ENCODE results near the gene IFNA16. TPM values are rescaled to one million over a fixed set of nuclear protein-coding genes. Genes with fewer than 3 reads are reported as not detected.

IFNA16 gene
- not detected in 2 replicates for total RNA-seq

DNA sequence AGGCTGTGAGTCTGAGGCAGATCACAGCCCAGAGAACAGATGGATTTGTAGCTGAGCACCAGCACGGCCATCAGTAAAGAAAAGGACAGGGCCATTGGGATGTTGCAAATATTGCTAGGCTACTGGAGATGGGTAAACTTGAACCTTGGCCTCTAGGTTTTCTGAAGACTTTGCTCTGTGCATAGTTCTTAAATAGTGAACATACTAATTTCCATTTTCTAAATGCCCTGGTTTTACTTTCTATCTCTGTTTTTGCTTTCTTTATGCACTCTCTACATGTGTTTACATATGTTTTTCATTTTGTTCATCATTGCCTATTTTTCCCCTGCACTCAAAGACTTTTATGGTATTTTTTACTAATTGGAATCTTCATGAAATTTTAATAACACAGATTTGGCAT, at the start of gene IFNA16:
TSS of gene IFNA16 (minus strand) at position 101 of the 400 bp plus-strand sequence. CDS start at position 95, 6 bp downstream.

GRCh38 chr9:21239911-21240310, 22.8 kb upstream of the IFNA16 start, which contains the start of gene IFNA14:
Gene IFNA14 (minus strand): TSS chr9:21240005. CDS start chr9:21239935, 70 bp downstream.

GRCh38 chr9:21228122-21228521, 11.0 kb upstream of the IFNA16 start, which contains the start of gene IFNA17:
Gene IFNA17 (minus strand): TSS chr9:21228222. CDS start chr9:21228173, 49 bp downstream.

DNA sequence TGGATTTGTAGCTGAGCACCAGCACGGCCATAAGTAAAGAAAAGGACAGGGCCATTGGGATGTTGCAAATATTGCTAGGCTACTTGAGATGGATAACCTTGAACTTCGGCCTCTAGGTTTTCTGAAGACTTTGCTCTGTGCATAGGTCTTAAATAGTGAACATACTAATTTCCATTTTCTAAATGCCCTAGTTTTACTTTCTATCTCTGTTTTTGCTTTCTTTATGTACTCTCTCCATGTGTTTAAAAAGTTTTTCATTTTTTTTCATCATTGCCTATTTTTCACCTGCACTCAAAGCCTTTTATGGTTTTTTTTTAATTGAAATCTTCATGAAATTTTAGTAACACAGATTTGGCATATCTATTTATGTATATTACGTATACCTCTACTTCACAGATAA, 10.1 kb downstream of the IFNA16 start, which contains the start of gene IFNA10:
TSS of gene IFNA10 (minus strand) at position 101 of the 400 bp plus-strand sequence. CDS start at position 55, 46 bp downstream.

DNA sequence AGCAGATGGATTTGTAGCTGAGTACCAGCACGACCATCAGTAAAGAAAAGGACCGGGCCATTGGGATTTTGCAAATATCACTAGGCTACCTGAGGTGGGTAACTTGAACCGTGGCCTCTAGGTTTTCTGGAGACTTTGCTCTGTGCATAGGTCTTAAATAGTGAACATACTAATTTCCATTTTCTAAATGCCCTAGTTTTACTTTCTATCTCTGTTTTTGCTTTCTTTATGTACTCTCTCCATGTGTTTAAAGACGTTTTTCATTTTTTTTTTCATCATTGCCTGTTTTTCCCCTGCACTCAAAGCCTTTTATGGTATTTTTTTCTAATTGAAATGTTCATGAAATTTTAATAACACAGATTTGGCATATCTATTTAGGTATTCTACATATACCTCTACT, 15.0 kb downstream of the IFNA16 start, which contains the start of gene IFNA7:
TSS of gene IFNA7 (minus strand) at position 101 of the 400 bp plus-strand sequence. CDS start at position 61, 40 bp downstream.

GRCh38 chr9:21187487-21187886, 29.6 kb downstream of the IFNA16 start, which contains the start of gene IFNA4:
Gene IFNA4 (minus strand): TSS chr9:21187587. CDS start chr9:21187531, 56 bp downstream.

GRCh38 chr9:21166560-21166959, 50.6 kb downstream of the IFNA16 start, which contains the start of gene IFNA21:
Gene IFNA21 (minus strand): TSS chr9:21166660. CDS start chr9:21166612, 48 bp downstream.

Other genes starting within 250 kb of the IFNA16 start
- 1.6 and 2.6 TPM in 2 replicates for gene HACD4, start 185.7 kb downstream of the IFNA16 start, total RNA-seq
- 0.46 TPM in 1 of 2 replicates, not detected in the other for gene IFNB1, start 139.4 kb downstream of the IFNA16 start, total RNA-seq
- not detected in 2 replicates for gene IFNW1, start 75.5 kb downstream of the IFNA16 start, total RNA-seq
- not detected in 2 replicates for gene IFNA21, start 50.7 kb downstream of the IFNA16 start, total RNA-seq
- gene IFNA4, start 29.7 kb downstream of the IFNA16 start, total RNA-seq = not detected in 2 replicates
- gene IFNA7, start 15.1 kb downstream of the IFNA16 start, total RNA-seq = not detected in 2 replicates
- not detected in 2 replicates for gene IFNA10, start 10.2 kb downstream of the IFNA16 start, total RNA-seq
- not detected in 2 replicates for gene IFNA17, start 10.9 kb upstream of the IFNA16 start, total RNA-seq
- not detected in 2 replicates for gene IFNA14, start 22.7 kb upstream of the IFNA16 start, total RNA-seq
- under 0.01 TPM in 1 of 2 replicates, not detected in the other for gene IFNA5, start 88.0 kb upstream of the IFNA16 start, total RNA-seq
- gene KLHL9, start 118.1 kb upstream of the IFNA16 start, total RNA-seq = 37.7 and 38.8 TPM in 2 replicates
- gene IFNA6, start 133.6 kb upstream of the IFNA16 start, total RNA-seq = not detected in 2 replicates
- not detected in 2 replicates for gene IFNA13, start 150.7 kb upstream of the IFNA16 start, total RNA-seq
- not detected in 2 replicates for gene IFNA2, start 168.1 kb upstream of the IFNA16 start, total RNA-seq
- gene IFNA8, start 191.8 kb upstream of the IFNA16 start, total RNA-seq = not detected in 2 replicates
- not detected in 2 replicates for gene IFNA1, start 223.1 kb upstream of the IFNA16 start, total RNA-seq